NB4 (cell line): ENCODE measurements around the gene COL16A1.

ENCODE experiments used
- DNase-seq: peaks from one replicate; pipeline ENCODE4 v3.0.0; 2010; ENCODE audit warnings: low read depth
- H3K4me3 ChIP-seq: one replicate; pipeline ENCODE4 v1.5.1; 2011; ENCODE audit warnings: mild to moderate bottlenecking, low read depth, low read length, moderate library complexity
- CTCF ChIP-seq: IDR thresholded peaks from one replicate; pipeline ENCODE4 v1.5.1; 2012; ENCODE audit warnings: low read depth, low read length
- MAX ChIP-seq: IDR thresholded peaks from 2 replicates; pipeline ENCODE4 v1.6.1; 2011; ENCODE audit warnings: low read depth, low read length
- MYC ChIP-seq: IDR thresholded peaks from 2 replicates; pipeline ENCODE4 v1.6.1; 2011; ENCODE audit warnings: low read depth, low read length
- POLR2A ChIP-seq: IDR thresholded peaks from 2 replicates; pipeline ENCODE4 v1.6.1; 2011; ENCODE audit warnings: mild to moderate bottlenecking; ENCODE audit not compliant: insufficient read length; ENCODE audit errors: extremely low read depth

The COL16A1 gene

GRCh38 chr1:31693231-31693630 lies 10.6 kb downstream of the COL16A1 start:
- H3K4me3 ChIP-seq = no peak overlapping the region
- TF ChIP-seq CTCF (no peak), MYC (no peak), MAX (no peak), POLR2A (no peak)
- DNase-seq = no peak

GRCh38 chr1:31691951-31692350 lies 11.9 kb downstream of the COL16A1 start:
- no peak for DNase-seq
- TF ChIP-seq POLR2A (no peak), CTCF (no peak), MAX (no peak), MYC (no peak)
- no peak overlapping the region for H3K4me3 ChIP-seq

- DNase-seq = no peak
- TF ChIP-seq CTCF (no peak), MAX (no peak), POLR2A (no peak), MYC (no peak)
- no peak overlapping the region for H3K4me3 ChIP-seq
These were observed 12.4 kb downstream of the COL16A1 start for GRCh38 chr1:31691446-31691845.

GRCh38 chr1:31690921-31691320 lies 12.9 kb downstream of the COL16A1 start:
- H3K4me3 ChIP-seq = no peak overlapping the region
- no peak for DNase-seq
- TF ChIP-seq MAX = no peak
- TF ChIP-seq MYC = no peak
- TF ChIP-seq POLR2A = no peak
- TF ChIP-seq CTCF = no peak

GRCh38 chr1:31689854-31690253 lies 14.0 kb downstream of the COL16A1 start:
- no peak for TF ChIP-seq CTCF
- no peak for TF ChIP-seq MAX
- TF ChIP-seq MYC = no peak
- no peak for TF ChIP-seq POLR2A
- DNase-seq = no peak
- H3K4me3 ChIP-seq = no peak overlapping the region

GRCh38 chr1:31689379-31689778 lies 14.4 kb downstream of the COL16A1 start:
- TF ChIP-seq CTCF = no peak
- TF ChIP-seq MYC = no peak
- no peak for DNase-seq
- H3K4me3 ChIP-seq = no peak overlapping the region
